Caco-2 (cell line): ENCODE measurements around the gene AGMAT. TPM values are rescaled to one million over a fixed set of nuclear protein-coding genes. Genes with fewer than 3 reads are reported as not detected.

Source experiments
- BruUV-seq: library from RNA; stranded (reverse); fragments of 400-500 nt; replicated peaks from 2 replicates; lab custom pipeline; 2021; lab: Mats Ljungman, UMichigan
- CTCF ChIA-PET: fragments of 300-600 bp; sonication (Branson Sonifier 250); formaldehyde crosslinking; loops from one replicate; lab custom pipeline; 2022; ENCODE audit warnings: antibody characterized with exemption; lab: Charles Lee
- POLR2A ChIA-PET: fragments of 300-600 bp; sonication (Branson Sonifier 250); formaldehyde crosslinking; loops from one replicate; lab custom pipeline; 2022; ENCODE audit warnings: antibody characterized with exemption; lab: Charles Lee
- DNase-seq, 2 experiments: peaks; one replicate each; pipeline versions ENCODE4 v3.0.0 to v3.0.0-alpha.2; 2020 to 2022
- H3K27me3 ChIP-seq: replicated peaks from 2 replicates; pipeline ENCODE4 v1.6.0; 2011; ENCODE audit warnings: low read length; ENCODE audit not compliant: control insufficient read depth, insufficient read depth
- H3K36me3 ChIP-seq: 2 replicates; pipeline ENCODE4 v1.5.1; 2011; ENCODE audit warnings: low read length; ENCODE audit not compliant: control insufficient read depth, insufficient read depth
- H3K4me1 ChIP-seq: fragments of 250-450 bp; sonication (Bioruptor Pico); 2 replicates; pipeline ENCODE4 v1.5.1; 2020; ENCODE audit warnings: mild to moderate bottlenecking
- H3K4me3 ChIP-seq: 2 replicates; pipeline ENCODE4 v1.5.1; 2011; ENCODE audit warnings: low read depth, mild to moderate bottlenecking, control low read depth, low read length
- H3K9me3 ChIP-seq: fragments of 250-450 bp; sonication (Bioruptor Pico); 2 replicates; pipeline ENCODE4 v1.5.1; 2020; ENCODE audit warnings: mild to moderate bottlenecking, moderate library complexity
- H3K27ac Mint-ChIP-seq: one replicate; pipeline ENCODE4 v1.8.0; 2022; ENCODE audit warnings: mixed read lengths; ENCODE audit not compliant: unreplicated experiment
- H3K27me3 Mint-ChIP-seq: one replicate; pipeline ENCODE4 v1.8.0; 2022; ENCODE audit warnings: mixed read lengths; ENCODE audit not compliant: insufficient read depth, unreplicated experiment
- H3K36me3 Mint-ChIP-seq: one replicate; pipeline ENCODE4 v1.8.0; 2022; ENCODE audit warnings: mild to moderate bottlenecking, mixed read lengths; ENCODE audit not compliant: insufficient read depth, unreplicated experiment
- H3K4me1 Mint-ChIP-seq: one replicate; pipeline ENCODE4 v1.8.0; 2022; ENCODE audit warnings: low read depth, mixed read lengths; ENCODE audit not compliant: unreplicated experiment
- H3K4me3 Mint-ChIP-seq: one replicate; pipeline ENCODE4 v1.8.0; 2022; ENCODE audit warnings: mild to moderate bottlenecking, moderate library complexity, mixed read lengths; ENCODE audit not compliant: unreplicated experiment
- H3K9me3 Mint-ChIP-seq: one replicate; pipeline ENCODE4 v1.8.0; 2022; ENCODE audit warnings: mixed read lengths; ENCODE audit not compliant: unreplicated experiment
- CTCF ChIP-seq, 2 experiments: fragments of 200-600 bp in 1 of 2; IDR thresholded peaks; 1 replicate in 1 of 2; 2 replicates in 1 of 2; pipeline versions ENCODE4 v1.5.1 to v1.8.0; 2011 to 2022; ENCODE audit warnings: antibody characterized with exemption in 1 of 2, control low read depth in 1 of 2, inconsistent platforms in 1 of 2, low read depth in 1 of 2, low read length in 1 of 2, mild to moderate bottlenecking in 1 of 2, moderate library complexity in 1 of 2; ENCODE audit not compliant: insufficient read depth in 1 of 2, severe bottlenecking in 1 of 2, unreplicated experiment in 1 of 2
- intact Hi-C: fragments of 100-400 bp; cut with micrococcal nuclease; formaldehyde crosslinking; loops from one replicate; pipeline ENCODE4 v1.10.0; 2022; ENCODE audit not compliant: unreplicated experiment
- total RNA-seq: library from RNA; stranded (reverse); gene quantifications from 2 replicates; pipeline ENCODE4 v1.2.3, GENCODE V29; 2022

AGMAT gene
- total RNA-seq, 1 experiment from 2014 or later = 48.3 TPM

DNA sequence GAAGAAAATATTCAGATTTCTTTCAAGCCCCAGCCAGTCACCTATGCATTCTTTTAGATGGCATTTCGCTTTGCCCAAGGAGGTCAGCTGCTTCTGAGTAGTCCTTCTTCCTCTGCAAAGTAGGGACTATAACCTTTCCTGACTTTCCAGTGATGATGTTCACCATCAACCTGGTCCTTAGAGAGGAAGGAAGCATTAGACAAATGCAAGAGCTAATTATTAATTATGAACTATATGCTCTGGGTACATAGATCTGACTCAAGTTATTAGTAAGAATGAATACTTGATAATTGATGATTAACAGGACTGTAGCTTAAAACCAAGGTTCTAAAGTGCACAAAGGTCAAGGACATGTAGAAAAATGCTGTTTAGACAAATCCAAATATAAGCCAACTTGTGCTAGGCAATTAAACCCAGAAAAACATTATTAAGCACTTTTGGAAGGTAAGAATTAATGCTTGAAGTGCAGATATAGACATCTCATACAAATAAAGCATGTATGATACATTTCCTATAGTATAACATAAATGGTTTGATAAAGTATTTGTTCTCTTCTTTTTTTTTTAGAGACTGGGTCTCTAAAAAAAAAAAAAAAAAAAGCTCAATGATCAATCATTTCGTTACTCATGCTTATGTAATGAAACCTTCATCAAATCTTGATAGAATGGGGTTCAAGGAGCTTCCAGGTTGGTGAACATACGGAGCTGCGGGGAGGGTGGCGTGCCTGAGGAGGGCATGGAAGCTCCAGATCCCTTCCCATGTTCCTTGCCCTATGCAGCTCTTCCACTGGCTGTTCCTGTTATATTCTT is 11.2 kb upstream of the AGMAT start:
- intact Hi-C loops = loop anchor here (2.0 kb wide), 1 partner anchor 145 kb away; no protein-coding TSS in a partner anchor
- H3K36me3 Mint-ChIP-seq = no peaks in the 10 kb centered on the region
- Histone ChIP-seq H3K9me3 (no peaks in the 10 kb centered on the region), H3K4me1 (no peaks in the 10 kb centered on the region), H3K4me3 (no peak overlapping the region), H3K27me3 (no peaks in the 10 kb centered on the region), H3K36me3 (no peaks in the 10 kb centered on the region)
- H3K9me3 Mint-ChIP-seq = no peaks in the 10 kb centered on the region
- no peak for DNase-seq
- H3K4me3 Mint-ChIP-seq = no peak overlapping the region
- no peak for TF ChIP-seq CTCF (IDR thresholded peaks at IDR 0.05; ENCODE audit: insufficient read depth in 1 of 2, low read depth in 1 of 2, low read length in 1 of 2, severe bottlenecking in 1 of 2, unreplicated experiment in 1 of 2)
- CTCF ChIA-PET = interaction anchor here (0.6 to 0.7 kb wide), 4 partner anchors 9 to 219 kb away, joined by 3 to 5 read pairs (median 4); no protein-coding TSS in a partner anchor
- H3K4me1 Mint-ChIP-seq = no peaks in the 10 kb centered on the region
- no peak overlapping the region for H3K27ac Mint-ChIP-seq
- POLR2A ChIA-PET = interaction anchor here (0.6 kb wide), 1 partner anchor 23 kb away, joined by 3 read pairs; no protein-coding TSS in a partner anchor
- no TSS peak for BruUV-seq
- no peaks in the 10 kb centered on the region for H3K27me3 Mint-ChIP-seq

DNA sequence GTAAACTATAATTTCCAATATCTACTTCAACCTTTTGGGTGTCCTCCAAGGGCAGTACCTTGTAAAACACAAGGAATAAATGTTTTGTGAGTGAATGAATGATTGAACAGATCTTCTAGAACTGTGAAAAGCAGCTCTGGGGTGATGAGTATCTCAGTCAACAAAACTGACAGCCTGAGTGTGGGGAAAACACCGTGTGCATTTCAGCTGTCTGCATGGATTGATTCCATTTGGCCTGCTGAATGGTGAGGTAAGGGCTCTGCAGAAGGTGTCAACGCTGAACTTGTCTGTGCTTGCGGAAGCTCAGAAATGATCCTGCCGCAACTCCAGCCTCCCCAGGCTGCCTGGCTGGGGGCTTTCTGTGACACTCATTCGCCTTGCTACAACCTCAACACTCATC is 7.4 kb upstream of the AGMAT start:
- Mint-ChIP-seq H3K4me1 (no peaks in the 10 kb centered on the region), H3K27me3 (no peaks in the 10 kb centered on the region), H3K4me3 (no peak overlapping the region), H3K27ac (no peak overlapping the region), H3K36me3 (no peaks in the 10 kb centered on the region), H3K9me3 (no peaks in the 10 kb centered on the region)
- intact Hi-C loops = no loop called here
- Histone ChIP-seq H3K4me1 (no peaks in the 10 kb centered on the region), H3K9me3 (no peaks in the 10 kb centered on the region), H3K36me3 (no peaks in the 10 kb centered on the region), H3K27me3 (no peaks in the 10 kb centered on the region), H3K4me3 (no peak overlapping the region)
- DNase-seq = no peak
- ChIA-PET CTCF (no interaction called here), POLR2A (no interaction called here)
- no peak for TF ChIP-seq CTCF (IDR thresholded peaks at IDR 0.05; ENCODE audit: insufficient read depth in 1 of 2, low read depth in 1 of 2, low read length in 1 of 2, severe bottlenecking in 1 of 2, unreplicated experiment in 1 of 2)
- BruUV-seq = no TSS peak

DNA sequence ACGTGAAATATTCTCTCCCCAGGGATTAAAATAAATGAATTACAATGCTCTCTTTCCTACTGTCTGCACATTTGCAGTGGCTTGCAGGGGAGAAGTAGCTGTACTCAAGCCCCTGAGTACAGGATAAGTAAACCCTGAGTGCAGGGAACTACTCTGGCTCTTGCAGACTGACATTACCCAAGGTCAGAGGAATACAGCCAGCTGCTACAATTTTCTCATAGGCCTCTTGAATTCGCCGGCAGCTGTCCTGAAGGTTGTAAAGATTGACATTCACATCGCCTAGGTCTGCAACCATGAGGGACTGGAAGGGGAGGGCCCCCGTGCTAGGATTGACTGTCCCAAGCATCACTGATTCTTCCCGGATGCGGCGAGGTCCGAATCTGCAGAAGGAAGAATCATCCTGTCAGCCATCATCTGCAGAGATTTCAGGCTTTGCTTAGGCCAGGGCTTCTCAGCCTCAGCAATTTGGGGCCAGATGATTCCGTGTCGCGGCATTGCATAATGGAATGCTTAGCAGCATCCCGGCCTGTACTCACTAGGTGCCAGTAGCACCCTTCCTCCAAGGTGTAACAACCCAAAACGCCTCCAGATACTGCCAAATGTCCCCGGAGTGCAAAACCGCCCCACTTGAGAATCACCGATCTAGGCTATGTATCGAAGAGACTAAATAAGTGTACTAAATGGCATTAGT is 1.7 kb downstream of the AGMAT start:
- Mint-ChIP-seq H3K27ac (no peak overlapping the region), H3K4me1 (no peaks in the 10 kb centered on the region), H3K4me3 (peak overlapping the region; percentile 76), H3K36me3 (peaks cover 45% of the 10 kb centered on the region), H3K27me3 (no peaks in the 10 kb centered on the region), H3K9me3 (no peaks in the 10 kb centered on the region)
- no TSS peak for BruUV-seq
- H3K36me3 ChIP-seq = no peaks in the 10 kb centered on the region
- H3K4me1 ChIP-seq = peaks cover 6% of the 10 kb centered on the region; the same call in 1 of the 2 replicates
- ChIA-PET CTCF (no interaction called here), POLR2A (no interaction called here)
- no peak for DNase-seq
- no peak for TF ChIP-seq CTCF (IDR thresholded peaks at IDR 0.05; ENCODE audit: insufficient read depth in 1 of 2, low read depth in 1 of 2, low read length in 1 of 2, severe bottlenecking in 1 of 2, unreplicated experiment in 1 of 2)
- H3K4me3 ChIP-seq = no peak overlapping the region
- intact Hi-C loops = no loop called here
- H3K27me3 ChIP-seq = no peaks in the 10 kb centered on the region
- H3K9me3 ChIP-seq = no peaks in the 10 kb centered on the region
